OCI-LY7 (cell line): ENCODE results near the gene PIGM. TPM values are rescaled to one million over a fixed set of nuclear protein-coding genes. Genes with fewer than 3 reads are reported as not detected.

ENCODE experiments used
- BruUV-seq: library from RNA; stranded (reverse); fragments of 400-500 nt; replicated peaks from 2 replicates; lab custom pipeline; 2021; lab: Mats Ljungman, UMichigan
- CTCF ChIA-PET: fragments of 300-600 bp; sonication (Branson Sonifier 250); formaldehyde crosslinking; loops from one replicate; lab custom pipeline; 2022; ENCODE audit warnings: antibody characterized with exemption; ENCODE audit not compliant: unreplicated experiment; lab: Charles Lee
- POLR2A ChIA-PET: fragments of 300-600 bp; sonication (Branson Sonifier 250); formaldehyde crosslinking; loops from one replicate; lab custom pipeline; 2022; ENCODE audit warnings: antibody characterized with exemption; lab: Charles Lee
- DNase-seq: peaks from one replicate; pipeline ENCODE4 v3.0.0-alpha.2; 2015; ENCODE audit warnings: low spot score
- H2AFZ ChIP-seq: fragments of 200-600 bp; sonication (generic), shearing (Covaris generic); 2 replicates; pipeline ENCODE4 v1.6.1; 2014; ENCODE audit warnings: mild to moderate bottlenecking, antibody characterized with exemption, low read length, moderate library complexity
- H3K27ac ChIP-seq: fragments of 200-600 bp; sonication (generic); 2 replicates; pipeline ENCODE4 v1.5.1; 2014; ENCODE audit warnings: mixed run types, low read depth, mild to moderate bottlenecking, moderate library complexity, low read length, inconsistent platforms; ENCODE audit not compliant: poor library complexity, severe bottlenecking
- H3K36me3 ChIP-seq: fragments of 200-600 bp; sonication (generic); 2 replicates; pipeline ENCODE4 v1.6.1; 2014; ENCODE audit warnings: mild to moderate bottlenecking, antibody characterized with exemption, low read length, moderate library complexity, mixed read lengths; ENCODE audit not compliant: insufficient read depth
- H3K4me1 ChIP-seq: fragments of 200-600 bp; sonication (generic); 2 replicates; pipeline ENCODE4 v1.5.1; 2014; ENCODE audit warnings: mild to moderate bottlenecking, low read length; ENCODE audit not compliant: insufficient read depth, poor library complexity, severe bottlenecking
- H3K4me2 ChIP-seq: fragments of 200-600 bp; sonication (generic); 2 replicates; pipeline ENCODE4 v1.6.1; 2014; ENCODE audit warnings: mild to moderate bottlenecking, low read length
- H3K4me3 ChIP-seq: fragments of 200-600 bp; sonication (generic); 2 replicates; pipeline ENCODE4 v1.5.1; 2014; ENCODE audit warnings: mild to moderate bottlenecking, low read depth, low read length; ENCODE audit not compliant: poor library complexity, severe bottlenecking
- H3K79me2 ChIP-seq: fragments of 200-600 bp; sonication (generic); 2 replicates; pipeline ENCODE4 v1.6.1; 2016; ENCODE audit warnings: low read depth, mild to moderate bottlenecking, low read length, moderate library complexity, mixed read lengths; ENCODE audit not compliant: insufficient read depth
- H3K9me2 ChIP-seq: fragments of 200-600 bp; sonication (generic); 2 replicates; pipeline ENCODE4 v1.6.1; 2016; ENCODE audit warnings: mild to moderate bottlenecking, low read length, mixed read lengths; ENCODE audit not compliant: insufficient read depth
- H3K9me3 ChIP-seq: fragments of 200-600 bp; sonication (generic); 2 replicates; pipeline ENCODE4 v1.6.1; 2014; ENCODE audit warnings: mild to moderate bottlenecking, mixed run types, low read length, mixed read lengths
- H4K20me1 ChIP-seq: fragments of 200-600 bp; sonication (generic); 2 replicates; pipeline ENCODE4 v1.6.1; 2014; ENCODE audit warnings: mild to moderate bottlenecking, antibody characterized with exemption, low read length, moderate library complexity, mixed read lengths; ENCODE audit not compliant: insufficient read depth
- EZH2phosphoT487 ChIP-seq: fragments of 200-600 bp; sonication (generic); IDR thresholded peaks from 2 replicates; pipeline ENCODE4 v1.6.1; 2018; ENCODE audit warnings: low read depth, borderline replicate concordance, mild to moderate bottlenecking, mixed run types, antibody characterized with exemption, low read length, moderate library complexity, mixed read lengths
- intact Hi-C: fragments of 100-400 bp; cut with micrococcal nuclease; formaldehyde crosslinking; loops from one replicate; pipeline ENCODE4 v1.10.0; 2022; ENCODE audit not compliant: unreplicated experiment
- total RNA-seq, 2 experiments: library from RNA; depleted of rRNA in 1 of 2; stranded (reverse); fragments of >200 nt in 1 of 2; shearing (Covaris generic) in 1 of 2; gene quantifications; 2 replicates each; pipeline ENCODE4 v1.2.3, GENCODE V29; 2014 to 2022
- TF ChIP-seq, protein P1 (sequence below): fragments of 200-600 bp; sonication (generic); conservative IDR thresholded peaks from 2 replicates; pipeline ENCODE4 v1.5.1; 2014; ENCODE audit warnings: mild to moderate bottlenecking, antibody characterized with exemption, low read length, moderate library complexity, mixed read lengths

Gene PIGM
- total RNA-seq, 2 experiments from 2014 or later: 4.2 to 5.1 TPM

DNA sequence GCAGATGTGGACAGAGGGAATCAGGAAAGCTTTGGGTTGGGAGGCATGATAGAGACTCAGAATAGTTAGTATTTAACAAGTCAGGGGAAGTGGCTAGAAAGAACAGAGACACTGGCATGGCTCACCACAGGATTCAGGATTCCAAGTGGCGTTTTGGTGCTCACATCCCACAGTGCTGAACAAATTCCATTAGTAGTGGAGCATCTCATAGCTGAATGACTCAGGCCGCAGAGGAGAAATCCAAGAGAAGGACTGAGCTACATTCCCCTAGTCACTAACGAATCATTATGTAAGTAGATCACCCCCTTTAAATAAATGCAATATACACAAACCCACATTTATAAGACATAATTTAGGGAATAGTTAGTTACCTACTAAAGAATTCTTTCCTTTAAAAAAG lies 44.5 kb upstream of the PIGM start:
- Histone ChIP-seq H3K27ac (no peak overlapping the region), H3K9me3 (no peaks in the 10 kb centered on the region), H3K79me2 (no peaks in the 10 kb centered on the region), H3K4me3 (no peak overlapping the region), H4K20me1 (no peaks in the 10 kb centered on the region), H3K4me1 (peaks cover 4% of the 10 kb centered on the region), H3K36me3 (no peaks in the 10 kb centered on the region), H3K4me2 (no peak overlapping the region), H3K9me2 (no peaks in the 10 kb centered on the region), H2AFZ (no peak overlapping the region)
- BruUV-seq: no TSS peak
- TF ChIP-seq, protein P1, sequence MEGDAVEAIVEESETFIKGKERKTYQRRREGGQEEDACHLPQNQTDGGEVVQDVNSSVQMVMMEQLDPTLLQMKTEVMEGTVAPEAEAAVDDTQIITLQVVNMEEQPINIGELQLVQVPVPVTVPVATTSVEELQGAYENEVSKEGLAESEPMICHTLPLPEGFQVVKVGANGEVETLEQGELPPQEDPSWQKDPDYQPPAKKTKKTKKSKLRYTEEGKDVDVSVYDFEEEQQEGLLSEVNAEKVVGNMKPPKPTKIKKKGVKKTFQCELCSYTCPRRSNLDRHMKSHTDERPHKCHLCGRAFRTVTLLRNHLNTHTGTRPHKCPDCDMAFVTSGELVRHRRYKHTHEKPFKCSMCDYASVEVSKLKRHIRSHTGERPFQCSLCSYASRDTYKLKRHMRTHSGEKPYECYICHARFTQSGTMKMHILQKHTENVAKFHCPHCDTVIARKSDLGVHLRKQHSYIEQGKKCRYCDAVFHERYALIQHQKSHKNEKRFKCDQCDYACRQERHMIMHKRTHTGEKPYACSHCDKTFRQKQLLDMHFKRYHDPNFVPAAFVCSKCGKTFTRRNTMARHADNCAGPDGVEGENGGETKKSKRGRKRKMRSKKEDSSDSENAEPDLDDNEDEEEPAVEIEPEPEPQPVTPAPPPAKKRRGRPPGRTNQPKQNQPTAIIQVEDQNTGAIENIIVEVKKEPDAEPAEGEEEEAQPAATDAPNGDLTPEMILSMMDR: no peak
- TF ChIP-seq EZH2phosphoT487: no peak
- intact Hi-C loops: loop anchor here (5.0 kb wide), 1 partner anchor 44 kb away; the partner anchor contains the start of gene PIGM
- ChIA-PET POLR2A (no interaction called here), CTCF (interaction anchor here (1.3 to 2.8 kb wide), 2 partner anchors 10 to 11 kb away, joined by 4 to 9 read pairs; no protein-coding TSS in a partner anchor)
- no peak for DNase-seq

DNA sequence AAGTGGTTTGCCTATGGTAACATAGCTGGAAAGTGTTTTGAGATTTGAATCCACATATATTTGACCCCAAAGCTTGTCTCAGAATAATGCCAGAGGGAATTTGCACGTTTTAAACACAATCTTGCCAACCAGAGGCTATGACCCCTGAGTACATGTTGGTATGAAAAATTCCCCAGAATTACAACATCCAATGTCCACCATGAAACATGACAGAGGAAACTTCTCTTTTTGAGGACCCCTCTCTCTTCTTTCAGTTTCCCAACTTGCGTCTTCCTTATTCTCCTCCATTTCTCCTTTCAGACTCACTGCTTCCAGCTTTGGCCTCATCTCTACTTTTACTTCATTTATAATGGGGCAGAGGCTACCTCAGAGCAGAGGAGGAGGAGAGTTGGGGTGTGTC lies 44.0 kb upstream of the PIGM start:
- Histone ChIP-seq H3K79me2 (no peaks in the 10 kb centered on the region), H3K4me3 (no peak overlapping the region), H3K4me1 (peaks cover 6% of the 10 kb centered on the region), H3K4me2 (no peak overlapping the region), H3K9me3 (no peaks in the 10 kb centered on the region), H2AFZ (no peak overlapping the region), H4K20me1 (no peaks in the 10 kb centered on the region), H3K9me2 (no peaks in the 10 kb centered on the region), H3K27ac (no peak overlapping the region), H3K36me3 (no peaks in the 10 kb centered on the region)
- no peak for DNase-seq
- ChIA-PET POLR2A (no interaction called here), CTCF (interaction anchor here (1.3 kb wide), 1 partner anchor 10 kb away, joined by 4 read pairs; no protein-coding TSS in a partner anchor)
- BruUV-seq: no TSS peak
- TF ChIP-seq EZH2phosphoT487: no peak
- TF ChIP-seq, protein P1: no peak
- intact Hi-C loops: loop anchor here (5.0 kb wide), 1 partner anchor 44 kb away; the partner anchor contains the start of gene PIGM

DNA sequence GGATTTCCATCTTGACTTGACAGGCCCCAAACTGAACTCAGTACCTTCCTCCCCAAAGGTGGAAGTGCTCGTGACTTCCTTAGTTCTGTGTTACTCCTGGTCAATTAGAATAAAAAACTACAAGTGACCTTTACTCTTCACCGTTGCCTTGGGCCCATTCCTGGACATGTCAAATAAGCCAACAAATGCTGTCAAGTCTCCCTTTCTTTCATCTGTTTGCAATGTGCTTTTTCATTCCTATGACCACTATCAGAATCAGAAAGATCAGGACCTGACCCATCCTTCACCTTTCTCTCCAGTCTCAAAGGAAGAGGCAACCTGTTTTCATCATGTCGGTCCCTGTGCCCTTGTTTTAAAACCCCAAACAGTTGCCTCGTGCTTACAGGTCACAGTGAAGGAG lies 43.1 kb upstream of the PIGM start:
- DNase-seq: no peak
- POLR2A ChIA-PET: interaction anchor here (0.6 to 1.3 kb wide), 3 partner anchors 11 to 243 kb away, joined by 3 read pairs; no protein-coding TSS in a partner anchor
- no peak overlapping the region for H3K4me3 ChIP-seq
- no peaks in the 10 kb centered on the region for H3K79me2 ChIP-seq
- CTCF ChIA-PET: interaction anchor here (1.2 to 1.3 kb wide), 2 partner anchors 11 kb away, joined by 3 to 4 read pairs; no protein-coding TSS in a partner anchor
- H3K9me2 ChIP-seq: no peaks in the 10 kb centered on the region
- no TSS peak for BruUV-seq
- H3K4me2 ChIP-seq: no peak overlapping the region
- peaks cover 12% of the 10 kb centered on the region for H3K4me1 ChIP-seq
- no peaks in the 10 kb centered on the region for H3K36me3 ChIP-seq
- peak overlapping the region; percentile 10; the same call in 1 of the 2 replicates for H2AFZ ChIP-seq
- no peak overlapping the region for H3K27ac ChIP-seq
- TF ChIP-seq, protein P1: no peak
- no peak for TF ChIP-seq EZH2phosphoT487
- H4K20me1 ChIP-seq: no peaks in the 10 kb centered on the region
- H3K9me3 ChIP-seq: no peaks in the 10 kb centered on the region
- intact Hi-C loops: loop anchor here (5.0 kb wide), 1 partner anchor 43 kb away; the partner anchor contains the start of gene PIGM
